Amniotic stem cell (primary cell): ENCODE measurements around the gene SPOPL.
"Not testable (repeated sequence)": the region's sequence is repeated elsewhere in the genome, so short reads cannot be mapped to it uniquely, and the experiment has no call there.

Experiments
- DNase-seq: peaks from one replicate; lab custom pipeline; 2025; lab: John Stamatoyannopoulos, UW

SPOPL gene

DNA sequence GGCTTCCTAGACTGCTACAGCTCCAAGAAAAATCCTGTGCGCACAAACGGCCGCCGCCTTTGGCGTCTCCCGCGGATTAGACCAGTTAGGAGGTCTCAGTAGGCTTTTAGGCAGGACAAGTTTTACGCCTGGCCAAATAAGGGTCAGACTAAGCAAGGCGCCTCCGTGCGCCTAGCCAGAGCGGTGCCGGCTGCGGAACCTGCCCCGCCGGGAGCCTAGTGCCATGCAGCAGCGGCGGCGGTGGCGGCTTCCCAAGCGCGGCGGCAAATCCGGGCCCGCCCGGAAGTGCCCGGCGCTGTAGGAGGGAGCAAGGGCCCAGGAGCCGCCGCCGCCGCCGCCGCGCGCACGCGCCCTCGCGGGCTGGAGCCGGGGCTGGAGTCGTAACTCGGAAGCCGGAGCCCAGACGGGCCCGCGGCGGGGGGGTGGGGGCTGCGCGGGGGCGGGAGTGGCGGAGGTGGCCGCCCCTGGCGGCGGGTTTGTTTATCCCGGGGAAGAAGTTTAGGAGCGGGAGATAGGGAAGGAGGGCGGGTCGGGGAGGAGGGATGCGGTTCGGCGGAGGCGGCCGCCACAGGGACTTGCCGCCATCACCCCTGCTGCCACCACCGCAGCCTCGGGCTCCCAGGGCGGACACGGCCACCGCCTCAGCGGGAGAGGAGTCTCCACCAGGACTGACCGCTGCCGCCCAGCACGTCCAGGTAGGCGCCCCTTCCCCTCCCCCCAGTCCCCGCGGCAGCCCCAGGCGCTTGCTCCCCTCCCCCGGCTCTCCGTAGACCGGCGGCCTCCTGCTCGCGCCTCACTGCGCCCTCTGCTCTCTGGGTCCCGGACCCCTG lies at the start of gene SPOPL:
TSS of gene SPOPL (plus strand) at position 346 of the 830 bp plus-strand sequence. CDS start 48,447 bp downstream, outside the sequence.
- DNase-seq = peak; percentile 61

DNA sequence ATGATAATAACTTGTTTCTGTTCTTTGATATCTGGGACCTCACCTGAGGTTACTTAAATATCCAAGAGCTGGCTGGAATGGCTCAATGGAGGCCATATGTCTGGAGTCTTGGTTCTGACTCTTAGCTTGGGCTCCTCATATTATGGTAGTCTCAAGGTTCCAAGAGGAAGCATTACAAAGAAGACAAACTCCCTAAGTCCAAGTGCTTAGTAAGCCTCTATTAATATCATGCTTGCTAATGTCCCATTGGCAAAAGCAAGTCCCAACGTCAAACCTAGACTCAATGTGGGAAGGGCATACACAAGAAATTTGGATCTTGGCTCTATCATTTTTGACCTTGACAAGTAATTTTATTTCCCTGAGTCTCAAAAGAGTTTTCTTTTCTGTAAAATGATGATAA lies 49.2 kb upstream of the SPOPL start:
- no peak for DNase-seq

DNA sequence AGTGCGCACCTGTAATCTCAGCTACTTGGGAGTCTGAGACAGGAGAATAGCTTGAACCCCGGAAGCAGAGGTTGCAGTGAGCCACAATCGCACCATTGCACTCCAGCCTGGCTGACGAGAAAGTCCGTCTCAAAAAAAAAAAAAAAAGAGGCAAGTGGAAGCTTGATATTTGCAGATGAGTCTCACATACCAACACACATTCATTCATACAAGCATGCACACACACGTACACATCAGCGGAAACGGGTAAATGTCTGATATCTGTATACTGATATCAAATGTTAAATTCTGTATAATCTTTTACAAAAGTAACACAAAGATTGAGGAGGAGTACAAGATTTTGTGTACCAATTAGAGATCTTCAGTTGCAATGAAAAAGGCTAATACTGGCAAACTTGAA lies 47.8 kb upstream of the SPOPL start:
- no peak for DNase-seq

DNA sequence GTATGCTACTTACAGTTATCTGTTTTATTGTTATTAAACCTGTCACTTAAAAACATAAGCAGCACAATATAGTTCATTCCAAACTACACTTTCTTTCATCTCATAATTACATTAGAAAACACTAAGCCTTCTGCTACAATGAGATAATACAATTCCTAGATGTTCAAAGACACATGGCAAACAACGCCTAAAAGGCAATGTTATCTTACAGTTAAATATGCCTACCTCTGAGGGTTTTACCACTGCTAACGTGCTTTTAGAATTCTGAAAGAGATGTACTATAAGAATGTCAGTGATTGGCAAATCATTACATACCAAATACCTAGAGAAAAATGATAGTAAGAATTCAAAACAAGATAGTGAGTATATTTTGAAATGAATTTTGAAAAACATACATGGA lies 46.8 kb upstream of the SPOPL start:
- no peak for DNase-seq

DNA sequence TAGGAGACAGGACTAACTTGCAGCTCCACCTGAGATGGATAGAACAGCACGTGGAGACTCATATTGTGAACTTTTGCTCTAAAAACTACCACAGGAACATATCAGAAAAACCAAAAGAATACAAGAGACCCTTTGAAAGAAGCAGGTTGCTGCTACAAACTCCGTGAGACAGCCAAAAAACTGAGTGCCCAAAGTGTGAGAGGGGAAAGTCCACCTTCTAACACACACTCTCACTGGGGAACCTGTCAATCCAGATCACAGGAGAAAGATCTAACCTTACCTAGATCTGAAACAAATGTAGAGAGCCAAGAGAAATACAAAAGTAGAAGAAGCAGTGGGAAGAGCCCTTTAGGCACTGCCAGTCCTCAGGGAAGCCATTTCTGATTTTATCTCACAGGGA lies 46.3 kb upstream of the SPOPL start:
- DNase-seq = no peak

DNA sequence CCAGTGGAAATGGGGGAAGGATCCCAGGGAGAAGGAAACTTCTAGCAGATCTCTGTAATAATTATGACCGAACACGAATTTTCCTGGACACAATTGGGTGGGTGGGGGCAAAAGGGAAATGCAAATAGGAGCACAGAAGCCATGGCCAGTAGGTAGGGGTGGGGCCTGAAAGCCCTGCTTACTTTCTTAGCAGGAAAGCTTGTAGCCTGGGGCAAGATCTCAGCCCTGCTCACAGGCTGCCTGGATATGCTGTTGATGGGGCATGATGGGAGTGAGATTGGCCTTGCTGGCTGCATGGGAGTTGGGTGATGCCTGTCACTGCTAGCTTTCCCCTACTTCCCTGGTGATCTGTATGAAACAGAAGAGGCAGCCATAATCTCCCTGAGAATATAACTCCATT lies 45.9 kb upstream of the SPOPL start:
- no peak for DNase-seq

DNA sequence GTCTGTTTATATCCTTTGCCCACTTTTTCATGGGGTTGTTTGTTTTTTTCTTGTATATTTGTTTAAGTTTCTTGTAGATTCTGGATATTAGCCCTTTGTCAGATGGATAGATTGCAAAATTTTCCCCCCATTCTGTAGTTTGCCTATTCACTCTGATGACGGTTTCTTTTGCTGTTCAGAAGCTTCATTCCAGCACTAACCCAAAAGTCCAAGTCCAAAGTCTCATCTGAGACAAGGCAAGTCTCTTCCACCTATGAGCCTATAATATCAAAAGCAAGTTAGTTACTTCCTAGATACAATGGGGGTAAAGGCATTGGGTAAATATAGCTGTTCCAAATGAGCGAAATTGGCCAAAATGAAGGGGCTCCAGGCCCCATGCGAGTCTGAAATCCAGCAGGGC lies 38.9 kb upstream of the SPOPL start:
- not testable (repeated sequence) for DNase-seq

DNA sequence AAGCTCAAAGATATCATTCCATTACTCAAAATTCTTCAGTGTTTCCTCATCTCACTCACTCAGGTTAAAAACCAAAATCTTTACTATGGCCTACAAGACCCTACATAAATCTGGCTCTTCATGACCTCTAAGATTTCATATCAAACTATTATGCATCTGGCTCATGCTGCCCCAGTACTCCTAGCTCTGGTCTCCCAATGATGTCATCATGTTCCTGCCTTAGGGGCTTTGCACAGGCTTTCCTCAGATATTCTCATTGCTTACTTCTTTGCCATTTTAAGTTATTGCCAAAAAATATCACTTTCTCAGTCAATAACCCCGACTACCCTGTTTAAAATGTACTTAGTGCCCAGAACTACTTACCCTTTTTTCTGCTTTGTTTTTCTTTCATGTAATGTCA lies 33.0 kb upstream of the SPOPL start:
- DNase-seq = no peak

DNA sequence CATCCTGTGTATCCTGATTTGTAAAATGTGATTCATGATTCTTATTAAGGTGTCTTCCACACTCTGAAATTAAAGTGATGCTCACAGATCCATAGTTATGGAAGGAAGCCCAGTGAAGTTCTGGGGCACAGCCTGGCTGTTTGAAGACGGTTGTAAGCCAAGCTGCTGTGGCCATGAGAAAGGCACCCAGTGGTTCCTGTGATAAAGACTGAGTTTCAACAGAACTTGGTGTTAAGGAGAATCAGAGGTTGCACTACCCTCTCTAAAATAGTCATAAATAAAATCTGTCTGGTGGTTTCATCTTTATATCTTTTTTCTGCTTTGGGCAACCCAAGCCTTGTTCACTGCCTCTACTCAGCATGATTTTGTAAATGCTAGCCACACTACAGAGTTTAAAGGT lies 32.2 kb upstream of the SPOPL start:
- DNase-seq = no peak

DNA sequence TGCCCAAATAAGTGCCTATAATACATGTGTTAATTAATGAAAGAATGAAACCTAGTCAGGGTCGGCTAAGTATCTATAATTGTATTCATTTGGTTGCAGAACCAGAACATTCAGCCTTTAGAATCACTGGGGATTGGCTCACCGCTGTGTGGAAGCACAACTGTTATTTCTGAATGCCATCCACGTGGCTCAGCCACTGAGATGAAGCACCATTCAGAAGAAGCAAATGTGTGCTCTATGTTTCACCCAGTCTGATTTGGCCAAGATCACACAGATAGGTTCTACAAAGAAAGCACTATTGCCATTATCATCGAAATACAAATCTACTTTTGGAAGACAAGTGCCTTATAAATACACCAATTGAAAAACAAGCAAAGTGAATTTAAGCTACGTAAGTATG lies 30.6 kb upstream of the SPOPL start:
- DNase-seq = no peak

DNA sequence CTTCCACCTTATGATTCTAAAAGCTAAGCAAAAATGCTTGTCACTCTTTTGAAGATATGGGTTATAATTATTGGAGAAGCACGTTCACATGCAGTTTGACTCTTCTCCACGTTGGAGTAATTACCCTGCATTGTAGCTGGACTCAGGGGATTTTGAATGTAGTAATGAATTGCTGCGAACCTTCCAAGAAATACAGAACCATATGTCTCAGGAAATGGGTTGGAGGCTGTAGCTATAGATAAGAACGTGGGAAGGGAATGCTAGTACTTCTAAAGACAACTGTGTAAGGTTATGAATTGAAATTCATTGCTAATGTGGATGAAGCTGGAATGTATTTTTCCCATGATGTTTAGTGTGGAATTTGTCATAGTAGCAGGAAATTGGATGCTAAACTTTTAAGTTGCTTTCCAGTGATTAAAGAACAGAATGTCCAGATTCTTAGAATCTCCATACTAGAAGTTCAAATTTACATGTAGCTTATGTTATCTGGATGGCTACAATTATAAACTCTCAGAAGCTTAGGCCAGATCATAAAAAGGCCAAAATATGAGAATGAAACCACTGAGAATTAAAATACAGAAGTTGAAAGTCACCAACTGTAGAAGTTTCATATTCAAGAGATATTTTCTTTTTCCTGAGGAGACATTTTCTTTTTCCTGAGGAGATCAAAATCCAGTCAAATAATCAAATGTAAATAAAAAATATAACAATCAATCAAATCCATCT lies 27.3 kb upstream of the SPOPL start:
- no peak for DNase-seq

DNA sequence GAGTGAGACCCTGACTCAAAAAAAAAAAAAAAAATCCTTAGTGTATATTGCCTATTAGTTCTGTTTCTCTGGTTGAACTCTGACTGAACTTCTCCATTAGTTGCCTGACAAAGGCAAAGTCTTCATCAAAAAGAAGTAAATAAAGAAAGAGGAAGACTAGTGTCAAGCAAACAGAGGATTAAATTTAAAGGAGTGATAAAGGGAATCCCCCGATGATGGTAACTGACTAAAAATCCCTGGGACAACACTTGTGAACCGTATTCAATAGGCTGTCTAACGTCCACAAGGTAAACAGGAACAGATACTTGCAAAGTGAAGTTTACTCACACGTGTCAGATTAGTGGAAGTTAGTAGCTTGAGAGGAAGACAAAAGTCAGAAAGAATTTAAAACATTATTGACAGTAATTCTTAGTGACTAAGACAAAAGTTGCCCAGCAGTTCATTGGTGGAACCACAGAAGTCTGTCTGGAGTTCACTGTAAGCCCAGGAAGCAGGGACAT lies 26.2 kb upstream of the SPOPL start:
- DNase-seq = no peak

DNA sequence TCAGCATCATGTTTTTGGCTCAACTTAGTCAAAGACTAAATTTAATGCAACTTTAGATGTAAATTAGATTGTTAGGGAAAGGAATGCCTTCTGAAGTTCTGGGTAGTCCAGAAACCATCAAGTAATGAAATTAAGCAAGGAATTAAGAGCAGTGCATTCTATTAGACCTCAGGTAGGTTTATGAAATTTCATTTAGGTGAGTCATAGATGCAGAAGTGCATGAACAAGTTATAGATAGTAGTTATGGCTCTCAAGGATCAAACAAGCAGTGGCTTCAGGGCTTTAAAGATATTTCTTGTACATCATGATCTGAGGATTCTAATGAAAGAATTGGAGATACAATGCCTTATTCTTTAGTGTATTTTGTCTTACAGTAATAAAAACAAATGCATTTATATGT lies 25.4 kb upstream of the SPOPL start:
- no peak for DNase-seq

DNA sequence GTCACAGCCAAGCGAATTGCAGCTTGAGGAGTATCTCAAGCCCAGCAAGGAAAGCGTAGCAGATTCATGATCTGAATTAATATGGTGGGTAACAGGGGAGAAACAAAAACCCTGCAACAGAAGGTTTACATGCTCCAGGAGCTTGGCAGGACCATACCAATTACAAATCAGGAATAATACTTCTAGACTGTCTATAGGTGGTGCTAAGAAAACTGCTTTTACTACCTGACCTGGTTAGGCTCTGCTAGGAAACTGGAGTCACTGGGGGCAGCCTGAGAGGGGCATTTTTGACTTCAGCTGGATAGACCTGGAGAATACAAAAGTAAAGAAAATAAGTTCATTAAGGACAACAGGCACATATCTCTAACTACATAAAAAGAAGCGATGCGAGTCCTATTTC lies 24.6 kb upstream of the SPOPL start:
- no peak for DNase-seq

DNA sequence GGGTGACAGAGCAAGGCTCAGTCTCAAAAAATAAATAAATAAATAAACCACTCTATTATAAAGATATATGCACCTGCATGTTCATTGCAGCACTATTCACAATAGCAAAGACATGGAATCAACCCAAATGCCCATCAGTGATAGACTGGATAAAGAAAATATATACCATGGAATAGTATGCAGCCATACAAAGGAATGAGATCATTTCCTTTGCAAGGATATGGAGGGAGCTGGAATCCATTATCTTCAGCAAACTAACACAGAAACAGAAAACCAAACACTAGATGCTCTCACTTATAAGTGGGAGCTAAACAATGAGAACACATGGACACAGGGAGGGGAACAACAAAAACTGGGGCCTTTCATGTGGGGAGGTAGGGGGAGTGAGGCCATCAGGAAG lies 18.8 kb upstream of the SPOPL start:
- DNase-seq = not testable (repeated sequence)

DNA sequence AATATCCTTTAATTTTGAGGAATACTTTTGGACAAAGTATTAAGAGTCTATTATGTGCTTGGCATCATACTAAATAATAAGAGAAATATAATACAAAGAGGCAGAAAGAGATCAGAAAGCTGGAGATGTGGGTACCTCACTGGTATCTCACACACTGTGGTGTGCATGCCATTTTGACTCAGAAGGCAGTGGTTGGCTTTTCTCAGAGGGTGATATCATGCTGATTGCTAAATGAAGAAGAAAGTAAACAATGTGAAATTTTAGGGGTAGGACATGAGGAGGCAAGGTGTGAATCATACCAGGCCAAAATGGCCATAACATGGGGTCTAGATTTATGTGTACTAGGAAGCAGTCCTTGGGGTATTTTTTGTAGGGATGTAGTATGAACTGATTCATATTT lies 16.6 kb upstream of the SPOPL start:
- DNase-seq = no peak

DNA sequence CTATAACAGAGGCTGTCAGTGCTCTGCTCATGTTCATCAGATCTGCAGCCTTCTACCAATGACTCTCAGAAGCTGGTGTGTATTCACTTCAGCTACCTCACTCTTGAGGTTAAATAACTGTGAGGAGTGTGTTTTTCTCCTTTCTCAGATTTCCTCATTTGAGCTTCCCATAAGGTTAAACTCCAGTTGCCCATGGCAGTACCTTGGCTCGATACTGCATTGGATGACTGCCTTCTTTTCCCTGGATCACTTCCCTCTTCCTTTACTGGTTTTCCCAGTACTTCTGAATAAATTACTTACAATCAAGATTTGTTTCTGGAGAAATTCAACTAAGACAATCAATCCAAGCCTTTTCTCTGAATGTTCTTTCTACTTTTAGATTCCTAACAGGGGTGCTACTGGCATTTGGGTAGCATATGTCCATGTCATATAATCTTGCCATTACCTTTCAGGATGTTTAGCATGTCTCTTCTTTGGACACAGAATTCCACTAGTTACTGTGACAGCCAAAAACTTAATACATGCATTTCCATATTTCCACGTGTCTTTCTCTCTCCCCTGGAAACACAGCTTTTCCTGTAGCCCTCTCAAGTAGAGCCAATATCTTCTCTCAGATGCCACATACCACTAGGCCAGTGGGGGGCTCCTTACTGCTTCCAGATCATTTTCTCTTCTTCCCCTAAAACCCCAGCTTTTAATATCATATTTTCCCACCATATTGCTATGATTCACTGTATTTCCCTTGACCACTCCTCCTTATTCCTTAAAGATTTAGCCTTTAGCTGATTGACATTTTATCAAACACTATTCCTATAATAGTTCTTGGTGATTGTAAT lies 15.0 kb upstream of the SPOPL start:
- DNase-seq = no peak

DNA sequence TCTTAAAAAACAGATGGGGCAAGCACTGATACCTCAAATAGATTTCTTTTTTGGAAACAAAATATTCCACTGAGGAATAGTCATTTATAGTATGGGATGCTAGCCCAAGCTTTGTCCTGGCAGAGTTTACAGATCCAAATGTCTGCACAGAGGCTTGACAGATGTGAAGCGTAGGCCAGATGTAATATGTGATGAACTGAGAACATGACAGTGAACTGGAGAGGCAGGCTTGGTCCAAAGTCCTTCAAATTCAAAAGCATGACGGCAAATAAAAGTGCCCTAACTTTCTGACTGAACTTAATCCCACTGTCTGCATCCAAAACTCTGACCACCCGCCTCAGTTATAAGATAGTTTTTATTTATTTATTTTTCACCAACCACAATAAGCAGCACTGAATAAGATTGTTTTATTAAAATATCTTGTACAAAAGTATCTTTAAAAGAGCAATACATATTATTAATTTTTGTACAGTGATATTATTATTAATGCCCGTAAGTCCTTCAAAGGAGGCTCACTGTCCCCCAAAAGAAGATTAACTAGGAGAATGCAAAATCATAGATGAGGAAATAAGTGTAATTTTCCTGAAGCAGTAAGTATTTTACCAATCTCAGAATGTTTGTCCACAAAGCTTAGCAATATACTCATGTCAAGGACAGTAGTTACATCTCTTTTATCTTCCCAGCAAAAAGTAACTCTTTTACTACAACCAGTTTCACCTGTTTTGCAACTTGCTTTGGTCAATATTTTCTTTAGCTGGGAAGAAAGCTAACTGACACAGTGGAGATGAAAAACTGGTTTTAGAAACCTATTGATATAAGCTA lies 10.7 kb upstream of the SPOPL start:
- no peak for DNase-seq

DNA sequence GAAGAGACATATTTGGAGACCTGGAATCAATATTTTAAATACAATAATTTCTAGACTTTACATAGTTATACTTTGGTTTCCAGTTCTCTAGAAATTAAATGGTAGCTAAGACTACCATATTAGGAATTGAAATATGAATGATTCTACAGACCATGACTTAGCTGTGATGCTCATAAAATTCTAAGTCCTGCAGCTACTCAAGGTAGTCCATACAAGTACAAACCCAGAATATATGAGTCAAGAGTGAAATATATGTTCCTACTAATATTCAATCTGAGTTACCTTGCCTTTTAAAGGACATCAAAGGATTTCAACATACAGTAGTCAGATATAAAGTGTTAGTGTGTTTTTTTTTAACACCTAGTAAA lies 10.1 kb upstream of the SPOPL start:
- no peak for DNase-seq

DNA sequence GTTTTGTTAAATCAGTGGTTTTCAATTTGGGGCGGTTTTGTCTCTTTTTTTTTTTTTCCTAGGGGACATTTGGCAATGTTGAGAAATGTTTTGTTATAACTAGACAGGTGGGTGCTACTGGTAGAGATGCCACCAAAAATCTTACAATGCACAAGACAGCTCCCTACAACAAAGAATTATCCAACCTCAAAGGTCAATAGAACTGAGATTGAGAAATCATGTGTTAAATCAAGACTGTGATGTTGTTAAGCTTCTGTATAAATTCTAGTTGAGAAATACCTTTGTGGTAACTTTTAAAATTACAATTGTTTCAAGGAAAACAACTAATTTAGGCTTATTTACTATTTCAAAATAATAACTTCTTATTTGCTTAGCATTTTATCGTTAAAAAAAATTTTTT lies 9.4 kb upstream of the SPOPL start:
- DNase-seq = no peak

DNA sequence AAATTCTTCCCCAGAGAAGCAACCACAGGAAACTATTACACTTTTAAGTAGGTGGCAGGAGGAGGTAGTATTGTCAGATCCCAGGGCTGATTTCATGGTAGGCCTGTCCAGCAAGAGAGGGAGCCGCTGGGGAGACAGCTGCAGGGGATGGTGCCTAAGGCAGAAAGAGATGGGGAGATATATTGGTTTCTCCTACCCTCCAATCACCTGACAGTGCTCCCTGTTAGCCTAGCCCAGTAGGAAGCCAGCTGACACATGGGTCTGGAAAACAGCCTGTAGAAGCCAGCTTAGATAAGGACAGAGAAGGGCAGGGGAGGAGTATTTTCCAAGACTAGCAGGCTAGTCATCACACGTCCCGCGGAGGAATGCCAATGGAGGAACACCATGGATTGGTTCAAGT lies 8.2 kb upstream of the SPOPL start:
- no peak for DNase-seq
